Upper lobe of right lung (tissue), 1 donor: Measurements from ENCODE around the gene DGKZ. TPM values are rescaled to one million over a fixed set of nuclear protein-coding genes. Genes with fewer than 3 reads are reported as not detected.
"Not testable (repeated sequence)": the region's sequence is repeated elsewhere in the genome, so short reads cannot be mapped to it uniquely, and the experiment has no call there.

Experiments
- ATAC-seq: fragments of 200-7000 bp; cut with Tn5 transposase; one replicate; pipeline ENCODE4 v1.9.1; 2020; ENCODE audit warnings: mild to moderate bottlenecking, moderate library complexity
- DNase-seq: peaks from one replicate; pipeline ENCODE4 v3.0.0-alpha.2; 2020
- H3K27ac ChIP-seq: fragments of 200-600 bp; one replicate; pipeline ENCODE4 v1.8.0; 2022
- H3K27me3 ChIP-seq: fragments of 200-600 bp; one replicate; pipeline ENCODE4 v1.8.0; 2022; ENCODE audit warnings: mild to moderate bottlenecking
- H3K36me3 ChIP-seq: fragments of 200-600 bp; one replicate; pipeline ENCODE4 v1.8.0; 2022
- H3K4me1 ChIP-seq: fragments of 200-600 bp; one replicate; pipeline ENCODE4 v1.8.0; 2022
- H3K4me3 ChIP-seq: fragments of 200-600 bp; one replicate; pipeline ENCODE4 v1.8.0; 2022; ENCODE audit warnings: mild to moderate bottlenecking
- H3K9me3 ChIP-seq: fragments of 200-600 bp; one replicate; pipeline ENCODE4 v1.8.0; 2022
- intact Hi-C: fragments of 100-400 bp; cut with DNase I; formaldehyde crosslinking; loops from one replicate; pipeline ENCODE4 v1.11.0; 2022
- total RNA-seq: library from RNA; stranded (reverse); fragmentation: NEBNext Ultra II Directional; extraction: Animal tissue kit (Norgen Biotek cat#: 25700); gene quantifications from one replicate; pipeline ENCODE4 v1.2.1, GENCODE V29; 2021
- TF ChIP-seq, protein P1 (sequence below): fragments of 200-600 bp; IDR thresholded peaks from one replicate; pipeline ENCODE4 v1.8.0; 2022; ENCODE audit warnings: antibody characterized with exemption
- donor health status: DM: no; HTN: yes; CAD: no; lungs with severe emphysema.

Gene DGKZ
- total RNA-seq, 1 donor from 2014 or later, result 50.4 TPM

DNA sequence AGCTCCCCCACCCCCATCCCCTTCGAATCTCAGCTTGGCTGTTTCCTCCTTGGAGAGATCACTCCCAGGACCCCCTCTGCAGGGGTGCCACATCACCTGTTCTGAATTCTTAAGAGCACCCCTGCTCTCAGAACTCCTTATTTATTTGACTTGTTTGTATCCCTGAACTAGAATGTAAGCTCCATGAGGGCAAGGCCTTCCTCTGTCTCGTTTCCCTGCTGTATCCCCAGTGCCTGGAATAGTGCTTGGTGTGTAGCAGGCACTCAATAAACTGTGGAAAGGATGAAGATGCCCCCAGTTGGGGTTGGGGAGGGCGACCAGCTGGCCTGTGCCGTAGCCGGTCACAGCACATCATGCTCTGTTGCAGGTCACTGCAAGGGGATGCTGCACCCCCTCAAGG, 30.6 kb downstream of the DGKZ start:
- intact Hi-C loops, result no loop called here

DNA sequence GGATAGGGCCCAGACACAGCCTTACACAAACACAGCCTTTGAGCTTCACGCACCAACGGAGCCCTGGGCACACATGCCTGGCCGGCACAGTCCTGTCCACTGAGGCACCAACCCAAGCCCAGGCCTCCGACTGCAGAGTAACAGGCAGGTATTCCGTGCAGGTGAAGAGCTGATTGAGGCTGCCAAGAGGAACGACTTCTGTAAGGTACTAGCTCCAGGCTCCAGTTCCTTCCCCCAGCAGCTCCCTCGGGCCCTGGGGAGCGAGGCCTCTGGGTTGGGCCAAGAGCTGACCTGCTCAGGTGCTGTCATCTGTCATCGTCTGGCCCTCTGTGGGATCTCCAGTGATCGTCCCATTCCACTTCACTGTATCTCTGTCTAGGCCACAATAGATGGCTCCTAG, 31.0 kb downstream of the DGKZ start:
- peaks cover 34% of the 10 kb centered on the region for H3K36me3 ChIP-seq

More for the DNA sequence above, 30.6 kb downstream of the DGKZ start:
- H3K27me3 ChIP-seq, result no peaks in the 10 kb centered on the region
- DNase-seq (no peak), ATAC-seq (no peak)
- H3K4me1 ChIP-seq, result peaks cover 22% of the 10 kb centered on the region
- TF ChIP-seq, protein P1, sequence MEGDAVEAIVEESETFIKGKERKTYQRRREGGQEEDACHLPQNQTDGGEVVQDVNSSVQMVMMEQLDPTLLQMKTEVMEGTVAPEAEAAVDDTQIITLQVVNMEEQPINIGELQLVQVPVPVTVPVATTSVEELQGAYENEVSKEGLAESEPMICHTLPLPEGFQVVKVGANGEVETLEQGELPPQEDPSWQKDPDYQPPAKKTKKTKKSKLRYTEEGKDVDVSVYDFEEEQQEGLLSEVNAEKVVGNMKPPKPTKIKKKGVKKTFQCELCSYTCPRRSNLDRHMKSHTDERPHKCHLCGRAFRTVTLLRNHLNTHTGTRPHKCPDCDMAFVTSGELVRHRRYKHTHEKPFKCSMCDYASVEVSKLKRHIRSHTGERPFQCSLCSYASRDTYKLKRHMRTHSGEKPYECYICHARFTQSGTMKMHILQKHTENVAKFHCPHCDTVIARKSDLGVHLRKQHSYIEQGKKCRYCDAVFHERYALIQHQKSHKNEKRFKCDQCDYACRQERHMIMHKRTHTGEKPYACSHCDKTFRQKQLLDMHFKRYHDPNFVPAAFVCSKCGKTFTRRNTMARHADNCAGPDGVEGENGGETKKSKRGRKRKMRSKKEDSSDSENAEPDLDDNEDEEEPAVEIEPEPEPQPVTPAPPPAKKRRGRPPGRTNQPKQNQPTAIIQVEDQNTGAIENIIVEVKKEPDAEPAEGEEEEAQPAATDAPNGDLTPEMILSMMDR, result no peak
- H3K27ac ChIP-seq, result no peak overlapping the region
- H3K9me3 ChIP-seq, result no peaks in the 10 kb centered on the region
- peaks cover 34% of the 10 kb centered on the region for H3K36me3 ChIP-seq
- H3K4me3 ChIP-seq, result no peak overlapping the region

DNA sequence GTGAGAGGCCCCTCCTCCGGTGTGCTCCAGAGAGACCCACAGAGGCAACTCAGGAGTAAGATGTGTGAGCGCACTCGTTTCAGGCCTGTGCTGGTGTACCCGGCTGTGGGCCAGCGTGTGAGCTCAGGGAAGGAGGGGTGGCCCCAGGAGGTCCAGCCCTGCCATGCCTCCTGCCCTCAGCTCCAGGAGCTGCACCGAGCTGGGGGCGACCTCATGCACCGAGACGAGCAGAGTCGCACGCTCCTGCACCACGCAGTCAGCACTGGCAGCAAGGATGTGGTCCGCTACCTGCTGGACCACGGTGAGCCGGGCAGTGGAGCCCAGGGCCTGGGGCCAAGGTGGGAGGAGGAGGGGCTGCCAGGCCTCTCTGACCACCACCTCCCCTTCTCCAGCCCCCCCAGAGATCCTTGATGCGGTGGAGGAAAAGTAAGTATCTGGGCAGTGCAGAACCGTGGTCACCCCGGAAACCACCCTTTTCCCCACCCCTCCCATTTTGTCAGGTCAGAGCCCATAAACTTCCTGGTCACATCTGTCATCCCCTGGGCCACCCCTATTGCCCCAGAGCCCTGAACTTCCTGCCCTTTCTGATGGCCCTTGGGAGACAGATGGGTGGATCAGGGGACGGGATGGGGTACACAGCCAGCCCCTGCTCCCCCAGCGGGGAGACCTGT, 31.7 kb downstream of the DGKZ start:
- Histone ChIP-seq H3K36me3 (peaks cover 28% of the 10 kb centered on the region), H3K9me3 (no peaks in the 10 kb centered on the region), H3K4me3 (no peak overlapping the region), H3K27me3 (no peaks in the 10 kb centered on the region), H3K4me1 (peaks cover 23% of the 10 kb centered on the region), H3K27ac (no peak overlapping the region)
- DNase-seq, result no peak
- intact Hi-C loops, result no loop called here
- ATAC-seq, result no peak
- TF ChIP-seq, protein P1, result no peak

More for the DNA sequence above, 31.0 kb downstream of the DGKZ start:
- no peak overlapping the region for H3K27ac ChIP-seq
- no peaks in the 10 kb centered on the region for H3K9me3 ChIP-seq
- no peak for ATAC-seq
- intact Hi-C loops, result no loop called here
- H3K27me3 ChIP-seq, result no peaks in the 10 kb centered on the region
- no peak overlapping the region for H3K4me3 ChIP-seq
- DNase-seq, result no peak
- TF ChIP-seq, protein P1, result no peak
- H3K4me1 ChIP-seq, result peaks cover 23% of the 10 kb centered on the region

DNA sequence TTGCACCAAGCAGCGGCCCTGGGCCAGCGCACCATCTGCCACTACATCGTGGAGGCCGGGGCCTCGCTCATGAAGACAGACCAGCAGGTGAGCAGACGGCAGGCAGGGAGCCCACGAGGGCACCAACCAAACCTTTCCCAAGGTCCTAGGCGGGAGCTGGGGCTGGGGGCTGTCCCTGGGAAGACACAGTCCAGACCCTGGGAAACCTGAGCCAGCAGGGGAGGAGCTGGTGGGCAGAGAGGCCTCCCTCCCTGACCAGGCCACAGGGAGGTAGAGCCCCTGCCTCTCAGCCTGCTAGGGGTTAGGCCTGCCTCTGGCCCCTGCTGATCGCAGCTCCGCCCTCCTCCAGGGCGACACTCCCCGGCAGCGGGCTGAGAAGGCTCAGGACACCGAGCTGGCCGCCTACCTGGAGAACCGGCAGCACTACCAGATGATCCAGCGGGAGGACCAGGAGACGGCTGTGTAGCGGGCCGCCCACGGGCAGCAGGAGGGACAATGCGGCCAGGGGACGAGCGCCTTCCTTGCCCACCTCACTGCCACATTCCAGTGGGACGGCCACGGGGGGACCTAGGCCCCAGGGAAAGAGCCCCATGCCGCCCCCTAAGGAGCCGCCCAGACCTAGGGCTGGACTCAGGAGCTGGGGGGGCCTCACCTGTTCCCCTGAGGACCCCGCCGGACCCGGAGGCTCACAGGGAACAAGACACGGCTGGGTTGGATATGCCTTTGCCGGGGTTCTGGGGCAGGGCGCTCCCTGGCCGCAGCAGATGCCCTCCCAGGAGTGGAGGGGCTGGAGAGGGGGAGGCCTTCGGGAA, 32.4 kb downstream of the DGKZ start:
- Histone ChIP-seq H3K36me3 (peaks cover 21% of the 10 kb centered on the region), H3K4me3 (peak overlapping the region; percentile 67), H3K4me1 (peaks cover 23% of the 10 kb centered on the region), H3K27ac (peak overlapping the region; percentile 68)
- ATAC-seq, result peak; percentile 3
- intact Hi-C loops, DNase-seq, H3K27me3 ChIP-seq, H3K9me3 ChIP-seq: not testable (repeated sequence)

DNA sequence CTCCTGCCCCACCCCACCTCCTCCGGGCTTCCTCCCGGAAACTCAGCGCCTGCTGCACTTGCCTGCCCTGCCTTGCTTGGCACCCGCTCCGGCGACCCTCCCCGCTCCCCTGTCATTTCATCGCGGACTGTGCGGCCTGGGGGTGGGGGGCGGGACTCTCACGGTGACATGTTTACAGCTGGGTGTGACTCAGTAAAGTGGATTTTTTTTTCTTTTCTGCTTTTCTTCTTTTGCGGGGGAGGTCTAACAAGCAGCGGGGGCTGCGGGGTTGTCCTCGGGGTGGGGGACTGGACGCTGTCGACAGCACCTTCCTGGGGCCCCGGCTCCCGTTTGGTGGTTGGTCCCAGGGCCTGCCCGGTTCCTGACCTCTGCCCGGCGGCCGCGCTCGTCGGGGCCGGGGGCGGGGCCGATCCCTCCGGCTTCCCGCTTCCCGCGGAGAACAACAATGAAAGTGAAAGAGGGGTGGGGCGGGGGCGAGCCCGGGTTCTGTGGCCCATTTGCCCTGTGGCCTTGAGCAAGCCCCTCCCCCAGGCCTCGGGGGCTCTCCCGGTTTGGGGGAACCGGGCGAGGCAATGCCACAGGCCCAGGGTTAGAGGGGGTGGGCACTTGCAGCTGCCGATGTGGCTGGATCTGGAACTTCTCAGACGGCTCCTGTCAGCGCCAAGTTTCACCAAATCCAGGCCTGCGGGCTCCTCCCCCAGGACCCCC, 33.2 kb downstream of the DGKZ start:
- ATAC-seq, result peak; percentile 69
- Histone ChIP-seq H3K4me1 (peaks cover 23% of the 10 kb centered on the region), H3K9me3 (no peaks in the 10 kb centered on the region), H3K27ac (peak overlapping the region; percentile 68), H3K4me3 (peak overlapping the region; percentile 67), H3K36me3 (peaks cover 13% of the 10 kb centered on the region), H3K27me3 (peaks cover 3% of the 10 kb centered on the region)
- intact Hi-C loops, result no loop called here
- TF ChIP-seq, protein P1, result no peak
- DNase-seq, result peak; percentile 87
